GM18502 (cell line): ENCODE measurements around the gene C1orf141.
"Not testable (repeated sequence)": the region's sequence is repeated elsewhere in the genome, so short reads cannot be mapped to it uniquely, and the experiment has no call there.

ENCODE experiments used
- ATAC-seq: cut with Tn5 transposase; IDR thresholded peaks from one replicate; pipeline ENCODE4 v1.9.1; 2021; ENCODE audit warnings: mild to moderate bottlenecking; ENCODE audit not compliant: unreplicated experiment, poor library complexity

Gene C1orf141

DNA sequence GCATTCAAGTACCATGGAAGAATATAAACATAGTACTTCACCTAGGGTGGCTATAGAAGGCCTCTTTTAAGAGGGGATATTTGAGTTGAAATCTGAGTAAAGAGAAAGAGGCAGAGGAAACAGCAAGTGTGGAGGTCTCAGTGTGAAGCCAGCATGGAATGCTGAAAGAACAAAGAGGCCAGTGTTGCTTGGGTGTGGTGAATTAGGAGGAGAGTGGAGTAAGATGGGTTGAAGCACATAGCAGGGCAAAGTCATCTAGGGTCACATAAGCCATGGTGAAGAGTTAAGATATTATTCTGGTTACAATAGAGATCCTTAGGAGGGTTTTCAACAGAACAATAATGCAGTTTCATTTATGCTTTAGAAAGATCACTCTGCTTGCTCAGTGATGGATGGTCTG is 37.5 kb downstream of the C1orf141 start:
- ATAC-seq, result no peak

DNA sequence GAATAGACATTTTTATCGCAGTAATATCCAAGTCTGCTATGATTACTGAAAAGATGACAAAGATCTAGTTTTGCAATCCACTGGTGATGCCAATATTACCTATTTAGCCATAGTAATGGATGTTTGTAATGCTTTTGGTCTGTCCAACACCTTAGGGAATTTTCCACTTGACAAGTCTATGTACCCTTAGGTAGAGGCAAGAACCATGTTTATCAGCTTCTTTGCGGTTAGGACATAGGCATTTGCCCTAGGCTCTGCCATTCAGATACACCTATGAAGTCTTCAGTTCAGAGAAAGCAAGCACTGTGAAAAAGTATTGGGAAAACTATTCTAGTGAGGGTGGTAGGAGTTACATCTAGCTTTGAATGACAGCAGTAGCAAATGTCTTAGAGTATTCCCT is 40.6 kb downstream of the C1orf141 start:
- no peak for ATAC-seq

DNA sequence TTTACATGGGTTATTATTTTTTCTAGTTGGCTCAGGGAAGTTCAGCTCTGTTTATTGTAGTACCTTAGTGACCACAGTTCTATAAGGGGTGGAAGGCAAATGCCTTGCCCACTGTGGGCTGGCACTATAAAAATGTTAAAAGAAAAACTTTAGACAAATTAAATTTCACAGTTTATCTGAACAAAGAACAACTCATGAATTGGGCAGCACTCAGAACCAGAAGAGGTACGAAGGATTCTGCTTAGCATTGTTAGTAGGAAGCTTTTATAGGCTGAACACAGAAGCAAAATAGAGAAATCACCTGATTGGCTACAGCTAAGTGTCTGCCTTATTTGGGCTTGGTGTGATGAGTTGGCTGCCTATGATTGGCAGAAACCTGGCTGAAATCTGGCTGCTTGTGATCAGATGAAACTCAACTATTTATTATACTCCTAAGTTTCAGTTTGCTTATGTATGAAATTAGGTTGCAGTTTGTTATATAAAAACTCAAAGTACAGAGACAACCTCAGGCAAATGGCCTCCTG is 45.0 kb downstream of the C1orf141 start:
- no peak for ATAC-seq

- ATAC-seq, result no peak
These were observed 46.3 kb downstream of the C1orf141 start for GRCh38 chr1:67088440-67088839.

GRCh38 chr1:67085326-67085725 is 49.4 kb downstream of the C1orf141 start:
- ATAC-seq, result no peak

DNA sequence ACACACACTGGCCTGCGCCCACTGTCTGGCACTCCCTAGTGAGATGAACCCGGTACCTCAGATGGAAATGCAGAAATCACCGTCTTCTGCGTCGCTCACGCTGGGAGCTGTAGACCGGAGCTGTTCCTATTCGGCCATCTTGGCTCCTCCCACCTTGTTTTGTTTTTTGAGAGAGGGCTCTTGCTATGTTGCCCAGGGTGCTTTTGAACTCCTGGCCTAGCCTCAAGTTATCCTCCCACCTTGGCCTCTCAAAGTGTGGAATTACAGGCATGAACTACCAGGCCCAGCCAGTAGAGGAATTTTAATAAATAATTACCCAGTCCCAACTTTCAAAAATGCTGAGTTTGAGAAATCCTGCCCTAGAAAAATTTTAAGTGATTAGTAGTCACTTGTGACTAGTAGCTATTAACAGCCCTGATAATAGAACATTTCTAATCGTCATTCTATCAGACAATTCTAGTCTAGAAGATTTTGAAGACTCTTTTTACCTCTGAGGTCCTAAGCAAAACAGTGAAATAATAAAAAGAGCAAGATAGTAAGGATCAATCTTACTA is 49.9 kb downstream of the C1orf141 start:
- no peak for ATAC-seq

DNA sequence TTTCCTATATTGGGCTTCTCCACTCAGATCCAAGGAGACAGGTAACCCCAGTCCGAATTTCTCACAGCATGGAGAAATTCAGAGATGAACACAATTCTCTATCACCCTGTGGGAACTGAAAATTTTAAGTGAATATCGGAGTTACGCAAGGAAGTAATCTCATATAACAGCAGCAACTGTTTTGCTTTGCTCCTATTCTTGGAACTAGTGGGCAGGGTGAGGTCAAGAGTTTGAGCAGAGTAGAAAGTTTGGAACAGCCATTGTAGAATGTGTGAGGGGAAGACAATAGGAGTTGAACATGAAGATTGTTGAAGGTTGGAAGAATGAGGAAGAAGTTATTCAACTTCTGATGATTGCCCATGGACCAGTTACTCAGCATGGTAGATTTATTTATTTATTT is 56.5 kb downstream of the C1orf141 start:
- ATAC-seq, result no peak

GRCh38 chr1:67077593-67077992 is 57.2 kb downstream of the C1orf141 start:
- ATAC-seq, result no peak

- no peak for ATAC-seq
These were observed 62.0 kb downstream of the C1orf141 start for GRCh38 chr1:67072749-67073148.

DNA sequence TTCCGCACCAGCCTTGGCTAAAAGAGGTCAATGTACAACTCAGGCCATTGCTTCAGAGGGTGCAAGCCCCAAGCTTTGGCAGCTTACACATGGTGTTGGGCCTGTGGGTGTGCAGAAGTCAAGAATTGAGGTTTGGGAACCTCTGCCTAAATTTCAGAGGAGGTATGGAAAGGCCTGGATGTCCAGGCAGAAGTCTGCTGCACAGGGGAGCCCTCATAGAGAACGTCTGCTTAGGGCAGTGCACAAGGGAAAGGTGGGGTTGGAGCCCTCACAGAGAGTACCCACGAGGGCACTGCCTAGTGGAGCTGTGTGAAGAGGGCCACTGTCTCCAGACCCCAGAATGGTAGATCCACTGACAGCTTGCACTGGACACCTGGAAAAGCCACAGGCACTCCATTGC is 67.1 kb downstream of the C1orf141 start:
- not testable (repeated sequence) for ATAC-seq

- ATAC-seq, result no peak
These were observed 72.4 kb downstream of the C1orf141 start for GRCh38 chr1:67062412-67062811.

DNA sequence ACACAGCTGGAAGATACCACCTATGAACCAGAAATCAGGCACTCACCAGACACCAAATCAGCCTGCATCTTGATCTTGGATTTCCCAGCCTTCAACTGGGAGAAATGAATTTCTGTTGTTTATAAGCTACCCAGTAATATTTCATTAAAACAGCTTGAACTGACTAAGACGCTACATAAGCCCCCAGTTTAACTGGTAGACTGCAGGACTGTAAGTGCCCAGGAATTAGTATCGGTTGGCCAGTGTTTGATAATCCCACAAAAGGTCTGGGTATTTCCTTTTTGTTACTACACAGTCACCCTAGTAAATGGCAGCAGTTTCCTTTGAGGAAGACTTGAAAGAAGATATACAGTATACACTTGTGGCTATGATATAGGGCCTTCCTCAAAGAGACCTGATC is 73.5 kb downstream of the C1orf141 start:
- no peak for ATAC-seq

DNA sequence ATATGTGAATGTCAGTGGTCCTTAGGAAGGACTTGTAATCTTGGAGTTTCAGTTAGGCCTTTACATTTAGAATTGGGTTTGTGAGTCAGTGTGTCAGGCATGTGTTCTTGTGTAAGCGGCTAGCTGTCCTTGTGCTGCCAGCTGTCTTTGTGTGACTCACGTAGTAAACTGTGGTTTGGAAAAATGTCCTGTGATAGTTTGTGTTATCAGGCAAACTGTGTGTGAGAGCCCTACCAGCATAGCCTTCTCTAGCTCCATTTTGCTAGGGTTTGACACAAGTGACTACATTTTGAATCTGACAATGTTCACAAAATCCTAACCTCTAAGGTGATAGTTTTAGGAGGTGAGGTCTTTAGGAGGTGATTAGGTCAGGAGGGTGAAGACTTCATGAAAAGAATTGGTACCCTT is 74.0 kb downstream of the C1orf141 start:
- no peak for ATAC-seq

DNA sequence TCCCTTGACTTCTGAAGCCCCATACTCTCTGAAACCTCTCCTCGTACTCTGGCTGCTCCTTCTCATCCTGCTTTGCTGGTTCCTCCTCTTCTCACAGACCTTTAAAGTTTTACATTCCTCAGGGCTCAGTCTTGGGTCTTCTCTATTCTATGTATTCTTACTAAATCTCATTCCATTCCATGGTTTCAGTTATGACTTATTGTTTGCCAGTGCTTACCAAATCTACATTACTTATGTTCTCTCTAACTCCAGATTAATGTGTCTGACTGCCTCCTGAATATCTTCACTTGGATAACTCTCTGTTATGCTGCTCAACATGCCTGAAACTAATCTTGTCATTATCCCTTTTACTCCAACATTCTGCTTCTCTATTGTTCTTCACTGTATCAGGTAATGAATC is 75.4 kb downstream of the C1orf141 start:
- no peak for ATAC-seq

DNA sequence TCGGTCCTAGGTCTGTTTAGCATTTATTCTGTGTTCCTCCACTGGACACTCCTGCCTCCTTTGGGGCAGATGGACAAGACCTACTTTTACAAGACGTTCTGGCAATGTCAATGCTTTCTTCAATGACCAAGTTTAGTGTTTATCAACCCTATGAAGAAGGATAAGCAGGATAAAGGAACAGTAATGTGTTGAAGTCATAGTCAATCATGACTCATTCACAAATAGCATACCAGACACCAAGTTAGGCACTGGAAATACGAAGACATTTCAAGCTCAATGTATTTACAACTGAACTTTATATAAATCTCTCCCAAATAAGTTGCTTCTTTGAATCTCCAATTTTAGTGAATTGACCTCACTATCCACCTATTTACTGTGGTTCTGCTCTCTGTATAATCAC is 76.0 kb downstream of the C1orf141 start:
- no peak for ATAC-seq

- no peak for ATAC-seq
These were observed 76.5 kb downstream of the C1orf141 start for GRCh38 chr1:67058242-67058641.

GRCh38 chr1:67053785-67054772 is 80.7 kb downstream of the C1orf141 start, which contains the start of gene SLC35D1:
Gene SLC35D1, minus strand, starts transcription at chr1:67054148. Its CDS starts 135 bp downstream, at chr1:67054013.
- ATAC-seq, result peak; percentile 80

DNA sequence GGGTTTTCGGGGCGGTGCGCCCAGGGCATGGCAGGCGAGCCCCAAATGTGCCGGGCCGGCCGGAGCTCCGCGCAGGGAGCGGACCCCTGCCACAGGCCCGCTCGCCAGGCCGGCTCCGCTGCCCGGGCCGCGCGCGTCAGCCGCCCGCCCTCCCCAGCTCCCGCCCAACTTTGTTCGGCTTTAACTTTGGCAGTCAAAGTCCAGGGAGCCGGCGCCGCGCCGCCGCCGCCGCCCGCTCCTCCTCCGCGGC is 81.3 kb downstream of the C1orf141 start:
- peak; percentile 41 for ATAC-seq

- peak; percentile 15 for ATAC-seq
These were observed 81.8 kb downstream of the C1orf141 start for GRCh38 chr1:67052741-67053534.

DNA sequence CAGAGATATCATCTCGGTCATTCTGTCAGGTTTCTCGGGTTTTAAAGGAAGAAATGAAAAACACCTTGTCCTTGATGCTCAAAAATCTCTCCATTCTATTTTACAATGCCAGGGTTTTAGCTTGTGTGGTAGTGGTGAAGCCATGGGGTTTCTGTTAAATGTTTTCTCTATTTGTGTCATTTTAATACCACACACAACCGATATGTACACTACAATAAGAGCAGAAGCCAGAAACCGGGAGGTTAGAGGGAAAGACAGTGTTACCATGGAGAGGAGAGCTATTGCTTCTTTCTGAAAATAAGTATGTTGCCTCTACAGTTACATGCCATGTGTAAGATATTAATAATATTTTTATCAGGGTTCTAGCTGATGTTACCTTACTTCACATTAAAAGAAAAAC is 83.6 kb downstream of the C1orf141 start:
- ATAC-seq, result no peak
